Measurements from ENCODE around the gene ABTB2.

GRCh38 chr11:34251589-34251980 lies 106.2 kb downstream of the ABTB2 start:
- TF ChIP-seq POLR2A (IDR thresholded peaks at IDR 0.05) (no peak), CTCF (IDR thresholded peaks at IDR 0.05) (no peak)

All from body of pancreas (tissue), 4 donors.